H1 (cell line): ENCODE measurements around the gene TFR2.

Experiments
- CHD2 ChIP-seq: IDR thresholded peaks from 2 replicates; pipeline ENCODE4 v1.6.1; 2012; ENCODE audit warnings: low read length, improper control_type of control experiment
- CREB1 ChIP-seq: IDR thresholded peaks from 2 replicates; pipeline ENCODE4 v1.6.1; 2012; ENCODE audit warnings: inconsistent platforms
- CTBP2 ChIP-seq: IDR thresholded peaks from 2 replicates; pipeline ENCODE4 v1.7.0; 2011; ENCODE audit warnings: borderline replicate concordance, mild to moderate bottlenecking, moderate library complexity, mixed read lengths, low read length; ENCODE audit not compliant: insufficient read depth, insufficient read length
- CTCF ChIP-seq, 3 experiments: IDR thresholded peaks; 1 replicate in 2 of 3; 2 replicates in 1 of 3; pipeline versions ENCODE4 v1.5.1 to v1.6.1; 2011; ENCODE audit warnings: low read length in 3 of 3, mild to moderate bottlenecking in 3 of 3, inconsistent platforms in 2 of 3, low read depth in 1 of 3, moderate library complexity in 1 of 3; ENCODE audit not compliant: insufficient read depth in 1 of 3; ENCODE audit errors: control extremely low read depth in 1 of 3
- JUN ChIP-seq: IDR thresholded peaks from 2 replicates; pipeline ENCODE4 v1.6.1; 2011; ENCODE audit warnings: low read depth, mild to moderate bottlenecking, improper control_type of control experiment, low read length
- NRF1 ChIP-seq: IDR thresholded peaks from 2 replicates; pipeline ENCODE4 v1.6.1; 2011; ENCODE audit warnings: mild to moderate bottlenecking, low read depth, low read length, improper control_type of control experiment
- SRF ChIP-seq: IDR thresholded peaks from 2 replicates; pipeline ENCODE4 v1.6.1; 2011; ENCODE audit warnings: mild to moderate bottlenecking, low read depth, low read length, moderate library complexity
- TEAD4 ChIP-seq: IDR thresholded peaks from 2 replicates; pipeline ENCODE4 v1.6.1; 2012; ENCODE audit warnings: low read depth, low read length, inconsistent platforms, mixed read lengths

GRCh38 chr7:100682228-100682741, 40.9 kb upstream of the TFR2 start:
- TF ChIP-seq CTCF (IDR thresholded peaks at IDR 0.05; ENCODE audit: control extremely low read depth in 1 of 3, insufficient read depth in 1 of 3, low read depth in 1 of 3, low read length in 3 of 3): no peak
- no peak for TF ChIP-seq CHD2
- no peak for TF ChIP-seq NRF1
- TF ChIP-seq CTBP2: no peak
- TF ChIP-seq JUN: no peak
- TF ChIP-seq TEAD4: no peak
- TF ChIP-seq SRF: no peak
- no peak for TF ChIP-seq CREB1
